A673 (cell line): ENCODE data around the gene KERA. TPM values are rescaled to one million over a fixed set of nuclear protein-coding genes. Genes with fewer than 3 reads are reported as not detected.

Experiments
- BruUV-seq: library from RNA; stranded (reverse); fragments of 400-500 nt; replicated peaks from 2 replicates; lab custom pipeline; 2021; lab: Mats Ljungman, UMichigan
- CTCF ChIA-PET: fragments of 300-600 bp; sonication (Branson Sonifier 250); formaldehyde crosslinking; loops from one replicate; lab custom pipeline; 2022; ENCODE audit warnings: antibody characterized with exemption; lab: Charles Lee
- POLR2A ChIA-PET: fragments of 300-600 bp; sonication (Branson Sonifier 250); formaldehyde crosslinking; loops from one replicate; lab custom pipeline; 2022; ENCODE audit warnings: antibody characterized with exemption; ENCODE audit not compliant: low non-redundant PET; lab: Charles Lee
- DNase-seq: peaks from one replicate; pipeline ENCODE4 v3.0.0-alpha.2; 2015; ENCODE audit warnings: low spot score
- H3K27ac ChIP-seq: fragments of 200-600 bp; sonication (generic); 2 replicates; pipeline ENCODE4 v1.5.1; 2016; ENCODE audit warnings: mixed run types, low read depth, mild to moderate bottlenecking, mixed read lengths, antibody characterized with exemption, low read length; ENCODE audit not compliant: poor library complexity, severe bottlenecking
- H3K27me3 ChIP-seq: fragments of 200-600 bp; sonication (generic); replicated peaks from 2 replicates; pipeline ENCODE4 v1.6.1; 2017; ENCODE audit warnings: mixed run types, low read depth, mild to moderate bottlenecking, mixed read lengths, antibody characterized with exemption, low read length; ENCODE audit not compliant: insufficient read depth, poor library complexity
- H3K36me3 ChIP-seq: fragments of 200-600 bp; sonication (generic); 2 replicates; pipeline ENCODE4 v1.6.1; 2016; ENCODE audit warnings: mixed run types, mild to moderate bottlenecking, mixed read lengths, antibody characterized with exemption, low read length; ENCODE audit not compliant: insufficient read depth, poor library complexity, severe bottlenecking
- H3K4me1 ChIP-seq: fragments of 200-600 bp; sonication (generic); 2 replicates; pipeline ENCODE4 v1.6.1; 2017; ENCODE audit warnings: mixed run types, mild to moderate bottlenecking, mixed read lengths, antibody characterized with exemption, low read length; ENCODE audit not compliant: insufficient read depth, poor library complexity, severe bottlenecking
- H3K4me3 ChIP-seq: fragments of 200-600 bp; sonication (generic); 2 replicates; pipeline ENCODE4 v1.5.1; 2016; ENCODE audit warnings: low read depth, mixed run types, mild to moderate bottlenecking, mixed read lengths, low read length; ENCODE audit not compliant: poor library complexity, severe bottlenecking
- H3K9me3 ChIP-seq: fragments of 200-600 bp; sonication (generic); 2 replicates; pipeline ENCODE4 v1.6.1; 2016; ENCODE audit warnings: mixed run types, low read depth, mild to moderate bottlenecking, mixed read lengths, antibody characterized with exemption, low read length; ENCODE audit not compliant: poor library complexity, severe bottlenecking
- EZH2 ChIP-seq: fragments of 200-600 bp; sonication (generic); IDR thresholded peaks from 2 replicates; pipeline ENCODE4 v1.6.1; 2017; ENCODE audit warnings: borderline replicate concordance, low read depth, mild to moderate bottlenecking, mixed read lengths, antibody characterized with exemption, low read length; ENCODE audit not compliant: poor library complexity, severe bottlenecking
- intact Hi-C: fragments of 100-400 bp; cut with micrococcal nuclease; formaldehyde crosslinking; loops from one replicate; pipeline ENCODE4 v1.10.0; 2022; ENCODE audit not compliant: unreplicated experiment
- total RNA-seq: library from RNA; stranded (reverse); gene quantifications from 2 replicates; pipeline ENCODE4 v1.2.3, GENCODE V29; 2021
- TF ChIP-seq, protein P1 (sequence below): fragments of 300-800, 200-600 bp; sonication (generic); conservative IDR thresholded peaks from 2 replicates; pipeline ENCODE4 v1.5.1; 2017; ENCODE audit warnings: low read depth, mild to moderate bottlenecking, antibody characterized with exemption, low read length, moderate library complexity, mixed read lengths

KERA gene
- total RNA-seq, 1 experiment from 2014 or later = not detected

DNA sequence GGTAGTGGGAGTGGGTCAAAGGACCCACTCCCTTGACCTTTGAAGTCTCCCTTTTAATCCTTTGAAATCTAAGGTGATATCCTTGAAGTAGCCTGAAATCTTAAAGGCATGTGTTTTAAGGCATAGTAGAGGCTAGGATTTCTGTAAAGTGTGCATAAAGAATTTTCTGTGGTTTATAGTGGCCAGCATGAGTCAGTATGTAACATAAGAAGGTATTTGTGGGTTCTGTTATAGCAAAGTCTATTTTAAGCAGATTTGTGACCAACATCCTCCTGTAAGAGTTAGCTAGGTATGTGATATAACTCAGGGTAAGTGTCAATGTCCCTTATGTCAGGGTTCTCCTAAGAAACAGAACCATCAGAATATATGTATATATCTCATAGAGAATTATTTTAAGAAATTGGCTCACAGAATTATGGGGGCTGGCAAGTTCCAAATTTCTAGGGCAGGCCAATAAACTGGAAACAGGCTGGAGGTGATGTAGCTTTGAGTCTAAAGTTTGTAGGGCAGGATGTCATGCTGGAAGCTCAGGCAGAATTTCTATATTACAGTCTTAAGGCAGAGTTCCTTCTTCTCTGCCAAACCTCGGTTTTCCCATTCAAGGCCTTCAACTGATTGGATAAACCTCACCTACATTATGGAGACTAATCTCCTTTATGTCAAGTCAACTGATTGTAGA lies 34.4 kb downstream of the KERA start:
- DNase-seq = no peak
- ChIA-PET CTCF (no interaction called here), POLR2A (no interaction called here)
- TF ChIP-seq, protein P1, sequence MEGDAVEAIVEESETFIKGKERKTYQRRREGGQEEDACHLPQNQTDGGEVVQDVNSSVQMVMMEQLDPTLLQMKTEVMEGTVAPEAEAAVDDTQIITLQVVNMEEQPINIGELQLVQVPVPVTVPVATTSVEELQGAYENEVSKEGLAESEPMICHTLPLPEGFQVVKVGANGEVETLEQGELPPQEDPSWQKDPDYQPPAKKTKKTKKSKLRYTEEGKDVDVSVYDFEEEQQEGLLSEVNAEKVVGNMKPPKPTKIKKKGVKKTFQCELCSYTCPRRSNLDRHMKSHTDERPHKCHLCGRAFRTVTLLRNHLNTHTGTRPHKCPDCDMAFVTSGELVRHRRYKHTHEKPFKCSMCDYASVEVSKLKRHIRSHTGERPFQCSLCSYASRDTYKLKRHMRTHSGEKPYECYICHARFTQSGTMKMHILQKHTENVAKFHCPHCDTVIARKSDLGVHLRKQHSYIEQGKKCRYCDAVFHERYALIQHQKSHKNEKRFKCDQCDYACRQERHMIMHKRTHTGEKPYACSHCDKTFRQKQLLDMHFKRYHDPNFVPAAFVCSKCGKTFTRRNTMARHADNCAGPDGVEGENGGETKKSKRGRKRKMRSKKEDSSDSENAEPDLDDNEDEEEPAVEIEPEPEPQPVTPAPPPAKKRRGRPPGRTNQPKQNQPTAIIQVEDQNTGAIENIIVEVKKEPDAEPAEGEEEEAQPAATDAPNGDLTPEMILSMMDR = no peak
- TF ChIP-seq EZH2 = no peak
- H3K4me3 ChIP-seq = no peak overlapping the region
- intact Hi-C loops = no loop called here
- H3K27ac ChIP-seq = no peak overlapping the region
- no TSS peak for BruUV-seq
- no peaks in the 10 kb centered on the region for H3K4me1 ChIP-seq
- H3K27me3 ChIP-seq = no peaks in the 10 kb centered on the region
- no peaks in the 10 kb centered on the region for H3K9me3 ChIP-seq
- no peaks in the 10 kb centered on the region for H3K36me3 ChIP-seq

DNA sequence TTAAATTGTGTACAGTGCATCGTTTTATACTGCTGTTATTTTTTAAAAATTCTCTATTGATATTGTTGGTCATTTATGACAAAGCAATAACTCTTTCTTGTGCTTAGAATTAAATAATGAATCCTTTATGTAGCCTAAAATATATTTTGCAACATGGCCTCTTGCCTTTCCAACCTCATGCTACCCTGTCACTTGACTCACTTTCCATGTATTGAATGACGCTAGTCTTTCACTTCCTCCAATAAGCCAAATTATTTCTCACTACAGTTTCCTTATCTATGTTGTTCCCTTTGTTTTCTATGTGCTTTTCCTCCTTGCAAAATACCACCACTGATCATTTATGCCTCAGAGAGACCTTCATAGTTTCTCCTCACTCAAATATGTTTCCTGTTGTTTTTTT lies 36.7 kb downstream of the KERA start:
- ChIA-PET POLR2A (no interaction called here), CTCF (no interaction called here)

DNA sequence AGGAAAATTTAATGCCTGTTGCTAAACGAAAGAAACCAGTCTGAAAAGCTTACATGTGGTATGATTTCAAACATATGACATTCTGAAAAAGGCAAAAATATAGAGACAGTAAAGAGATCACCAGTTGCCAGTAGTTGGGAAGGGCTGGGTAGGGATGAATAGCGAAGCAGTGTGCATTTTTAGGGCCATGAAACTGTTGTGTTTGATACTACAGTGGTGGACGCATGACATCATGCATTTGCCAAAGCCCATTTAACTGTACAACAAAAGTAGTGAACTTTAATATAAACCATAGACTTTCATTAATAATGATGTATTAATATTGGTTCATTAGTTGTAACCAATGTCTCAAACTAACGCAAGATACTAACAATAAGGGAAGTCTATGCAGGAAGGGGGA lies 38.4 kb downstream of the KERA start:
- Histone ChIP-seq H3K4me3 (no peak overlapping the region), H3K27ac (no peak overlapping the region), H3K4me1 (no peaks in the 10 kb centered on the region), H3K36me3 (no peaks in the 10 kb centered on the region), H3K27me3 (no peaks in the 10 kb centered on the region), H3K9me3 (no peaks in the 10 kb centered on the region)
- intact Hi-C loops = no loop called here
- DNase-seq = no peak
- CTCF ChIA-PET = no interaction called here
- TF ChIP-seq, protein P1 = no peak
- TF ChIP-seq EZH2 = no peak
- no TSS peak for BruUV-seq
- POLR2A ChIA-PET = no interaction called here

More for the DNA sequence above, 36.7 kb downstream of the KERA start:
- Histone ChIP-seq H3K27ac (no peak overlapping the region), H3K27me3 (no peaks in the 10 kb centered on the region), H3K9me3 (no peaks in the 10 kb centered on the region), H3K36me3 (no peaks in the 10 kb centered on the region), H3K4me1 (no peaks in the 10 kb centered on the region), H3K4me3 (no peak overlapping the region)
- no TSS peak for BruUV-seq
- TF ChIP-seq EZH2 = no peak
- TF ChIP-seq, protein P1 = no peak
- DNase-seq = no peak
- intact Hi-C loops = no loop called here
